H9 (cell line): ENCODE data around the gene PLPP2. TPM values are rescaled to one million over a fixed set of nuclear protein-coding genes. Genes with fewer than 3 reads are reported as not detected.
"Not testable (repeated sequence)": the region's sequence is repeated elsewhere in the genome, so short reads cannot be mapped to it uniquely, and the experiment has no call there.

ENCODE experiments used
- DNase-seq: peaks from one replicate; pipeline ENCODE4 v3.0.0-alpha.2; 2017
- H2AFZ ChIP-seq: one replicate; pipeline ENCODE4 v1.6.1; 2013; ENCODE audit warnings: mild to moderate bottlenecking, low read length, control low read depth, moderate library complexity
- H2AK5ac ChIP-seq: 2 replicates; pipeline ENCODE4 v1.6.1; 2013; ENCODE audit warnings: low read length, control low read depth, mixed read lengths; ENCODE audit not compliant: insufficient read length
- H2BK120ac ChIP-seq: one replicate; pipeline ENCODE4 v1.6.1; 2013; ENCODE audit warnings: low read depth, mild to moderate bottlenecking, low read length, control low read depth, inconsistent platforms; ENCODE audit not compliant: poor library complexity, severe bottlenecking
- H2BK12ac ChIP-seq: 2 replicates; pipeline ENCODE4 v1.6.1; 2013; ENCODE audit warnings: low read length, control low read depth, mixed read lengths, low read depth; ENCODE audit not compliant: insufficient read length
- H2BK15ac ChIP-seq: 2 replicates; pipeline ENCODE4 v1.6.1; 2013; ENCODE audit warnings: low read depth, low read length, control low read depth
- H2BK20ac ChIP-seq: one replicate; pipeline ENCODE4 v1.6.1; 2013; ENCODE audit warnings: low read depth, mild to moderate bottlenecking, low read length, control low read depth, inconsistent platforms; ENCODE audit not compliant: poor library complexity, severe bottlenecking
- H2BK5ac ChIP-seq: 2 replicates; pipeline ENCODE4 v1.6.1; 2013; ENCODE audit warnings: low read length, control low read depth, mixed read lengths; ENCODE audit not compliant: insufficient read length
- H3K14ac ChIP-seq: 2 replicates; pipeline ENCODE4 v1.6.1; 2013; ENCODE audit warnings: low read length, control low read depth; ENCODE audit not compliant: insufficient read depth
- H3K18ac ChIP-seq: 2 replicates; pipeline ENCODE4 v1.6.1; 2013; ENCODE audit warnings: low read depth, mild to moderate bottlenecking, mixed read lengths, low read length, control low read depth; ENCODE audit not compliant: insufficient read length
- H3K23ac ChIP-seq: 2 replicates; pipeline ENCODE4 v1.6.1; 2013; ENCODE audit warnings: low read length, control low read depth, mixed read lengths, low read depth; ENCODE audit not compliant: insufficient read length
- H3K23me2 ChIP-seq: 2 replicates; pipeline ENCODE4 v1.6.1; 2013; ENCODE audit warnings: low read depth, mild to moderate bottlenecking, mixed read lengths, low read length, control low read depth; ENCODE audit not compliant: insufficient read length, poor library complexity, severe bottlenecking
- H3K27ac ChIP-seq: 2 replicates; pipeline ENCODE4 v1.5.1; 2013; ENCODE audit warnings: low read length, control low read depth, mixed read lengths, low read depth; ENCODE audit not compliant: insufficient read length
- H3K27me3 ChIP-seq: 2 replicates; pipeline ENCODE4 v1.6.1; 2013; ENCODE audit warnings: low read length, control low read depth, inconsistent platforms; ENCODE audit not compliant: insufficient read depth
- H3K4ac ChIP-seq: 2 replicates; pipeline ENCODE4 v1.6.1; 2013; ENCODE audit warnings: low read depth, mild to moderate bottlenecking, control low read depth, inconsistent platforms, low read length, moderate library complexity
- H3K4me1 ChIP-seq: 2 replicates; pipeline ENCODE4 v1.6.1; 2013; ENCODE audit warnings: low read length, control low read depth, inconsistent platforms; ENCODE audit not compliant: insufficient read depth
- H3K4me2 ChIP-seq: 2 replicates; pipeline ENCODE4 v1.6.1; 2013; ENCODE audit warnings: low read length, control low read depth, mixed read lengths; ENCODE audit not compliant: insufficient read length, insufficient read depth
- H3K56ac ChIP-seq: 2 replicates; pipeline ENCODE4 v1.6.1; 2013; ENCODE audit warnings: low read depth, mild to moderate bottlenecking, mixed read lengths, low read length, control low read depth; ENCODE audit not compliant: insufficient read length
- H3K79me1 ChIP-seq: 2 replicates; pipeline ENCODE4 v1.6.1; 2013; ENCODE audit warnings: low read depth, mild to moderate bottlenecking, moderate library complexity, low read length, control low read depth, inconsistent platforms; ENCODE audit not compliant: insufficient read depth, poor library complexity, severe bottlenecking
- H3K79me2 ChIP-seq: 2 replicates; pipeline ENCODE4 v1.6.1; 2013; ENCODE audit warnings: low read length, control low read depth, inconsistent platforms; ENCODE audit not compliant: insufficient read depth
- H3K9ac ChIP-seq: 2 replicates; pipeline ENCODE4 v1.6.1; 2013; ENCODE audit warnings: low read length, control low read depth, mixed read lengths; ENCODE audit not compliant: insufficient read length; ENCODE audit errors: extremely low read depth
- H3K9me3 ChIP-seq: one replicate; pipeline ENCODE4 v1.6.1; 2013; ENCODE audit warnings: low read depth, low read length, inconsistent platforms; ENCODE audit not compliant: control insufficient read depth
- H3T11ph ChIP-seq: one replicate; pipeline ENCODE4 v1.6.1; 2013; ENCODE audit warnings: mild to moderate bottlenecking, low read length, control low read depth, inconsistent platforms
- H4K20me1 ChIP-seq: one replicate; pipeline ENCODE4 v1.6.1; 2013; ENCODE audit not compliant: control insufficient read depth, insufficient read length, insufficient read depth
- H4K5ac ChIP-seq: 2 replicates; pipeline ENCODE4 v1.6.1; 2013; ENCODE audit warnings: low read depth, mild to moderate bottlenecking, mixed read lengths, low read length, control low read depth; ENCODE audit not compliant: insufficient read length
- H4K8ac ChIP-seq: replicated peaks from 2 replicates; pipeline ENCODE4 v1.6.1; 2013; ENCODE audit warnings: low read length, control low read depth, mixed read lengths, low read depth; ENCODE audit not compliant: insufficient read length
- H4K91ac ChIP-seq: 2 replicates; pipeline ENCODE4 v1.6.1; 2013; ENCODE audit warnings: low read depth, mild to moderate bottlenecking, moderate library complexity, mixed read lengths, low read length, control low read depth; ENCODE audit not compliant: insufficient read length
- H3K27ac Mint-ChIP-seq, 3 experiments: 2 replicates in 2 of 3; 3 replicates in 1 of 3; pipeline ENCODE4 v1.8.0; 2020 to 2021; ENCODE audit warnings: mixed read lengths in 3 of 3, mild to moderate bottlenecking in 1 of 3, moderate library complexity in 1 of 3
- H3K27me3 Mint-ChIP-seq: 2 replicates; pipeline ENCODE4 v1.8.0; 2021; ENCODE audit warnings: low read depth, mild to moderate bottlenecking, moderate library complexity, mixed read lengths
- H3K36me3 Mint-ChIP-seq, 3 experiments: 2 replicates in 2 of 3; 3 replicates in 1 of 3; pipeline ENCODE4 v1.8.0; 2020 to 2021; ENCODE audit warnings: low read depth in 3 of 3, mixed read lengths in 3 of 3; ENCODE audit not compliant: insufficient read depth in 1 of 3
- H3K4me1 Mint-ChIP-seq, 2 experiments: 2 replicates each; pipeline ENCODE4 v1.8.0; 2020; ENCODE audit warnings: mixed read lengths in 2 of 2
- H3K4me3 Mint-ChIP-seq, 2 experiments: 2 replicates in 1 of 2; 3 replicates in 1 of 2; pipeline ENCODE4 v1.8.0; 2020 to 2021; ENCODE audit warnings: mild to moderate bottlenecking in 2 of 2, mixed read lengths in 2 of 2, moderate library complexity in 1 of 2
- H3K9me3 Mint-ChIP-seq, 2 experiments: 2 replicates in 1 of 2; 3 replicates in 1 of 2; pipeline ENCODE4 v1.8.0; 2020; ENCODE audit warnings: mild to moderate bottlenecking in 2 of 2, mixed read lengths in 2 of 2, moderate library complexity in 1 of 2
- WGBS: extraction: QIAGEN DNeasy Blood & Tissue Kit; methylation state at CpG from one replicate; pipeline ENCODE4 v1.1.7; 2013; ENCODE audit warnings: missing lambda C conversion rate, low lambda C conversion rate, mixed read lengths; ENCODE audit not compliant: insufficient read length; ENCODE audit errors: extremely low coverage; 5-methylcytosine and 5-hydroxymethylcytosine counted together
- total RNA-seq: library from RNA; stranded (reverse); gene quantifications from 2 replicates; pipeline ENCODE4 v1.2.1, GENCODE V29; 2021
- TF ChIP-seq, protein P1 (sequence below): fragments of 200-600 bp; sonication (generic); conservative IDR thresholded peaks from 3 replicates; pipeline ENCODE4 v1.8.0; 2021; ENCODE audit warnings: antibody characterized with exemption, mild to moderate bottlenecking

PLPP2 gene
- total RNA-seq, 1 experiment from 2014 or later, result 143 TPM

DNA sequence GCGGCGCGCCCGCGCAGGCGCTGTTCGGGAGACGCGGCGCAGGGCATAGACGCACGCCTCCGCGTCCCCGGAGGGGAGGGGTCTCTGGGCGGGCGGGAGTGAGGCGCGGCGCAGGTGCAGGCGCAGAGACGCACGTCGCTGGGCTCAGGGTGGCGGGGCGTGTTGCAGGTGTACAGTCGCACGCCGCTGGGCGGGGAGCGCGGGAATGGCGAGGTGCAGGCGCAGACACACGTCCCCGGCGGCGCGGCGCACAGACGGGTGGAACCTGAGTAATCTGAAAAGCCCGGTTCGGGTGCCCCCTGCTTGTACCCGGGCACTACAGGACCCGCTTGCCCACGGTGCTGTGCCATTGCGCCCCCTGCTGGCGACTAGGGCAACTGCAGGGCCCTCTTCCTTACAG lies 44.7 kb downstream of the PLPP2 start:
- H3K4me1 Mint-ChIP-seq, result no peaks in the 10 kb centered on the region
- Histone ChIP-seq H3T11ph (no peak overlapping the region), H3K14ac (no peak overlapping the region), H4K5ac (no peak overlapping the region), H3K56ac (no peak overlapping the region), H3K23me2 (no peaks in the 10 kb centered on the region), H2BK120ac (no peak overlapping the region), H4K91ac (no peak overlapping the region), H2AK5ac (no peak overlapping the region), H2BK12ac (no peak overlapping the region), H3K9me3 (no peaks in the 10 kb centered on the region), H2BK20ac (no peak overlapping the region), H3K4ac (no peak overlapping the region), H3K79me2 (no peaks in the 10 kb centered on the region), H3K23ac (no peak overlapping the region), H3K18ac (no peak overlapping the region), H3K27me3 (no peaks in the 10 kb centered on the region), H2BK15ac (no peak overlapping the region), H3K4me1 (no peaks in the 10 kb centered on the region), H3K9ac (no peak overlapping the region), H3K79me1 (no peaks in the 10 kb centered on the region), H3K27ac (no peak overlapping the region), H4K20me1 (no peaks in the 10 kb centered on the region), H2AFZ (no peak overlapping the region), H2BK5ac (no peak overlapping the region), H4K8ac (no peak overlapping the region), H3K4me2 (no peak overlapping the region)
- no peak overlapping the region for H3K4me3 Mint-ChIP-seq
- H3K27ac Mint-ChIP-seq, result no peak overlapping the region
- TF ChIP-seq, protein P1, sequence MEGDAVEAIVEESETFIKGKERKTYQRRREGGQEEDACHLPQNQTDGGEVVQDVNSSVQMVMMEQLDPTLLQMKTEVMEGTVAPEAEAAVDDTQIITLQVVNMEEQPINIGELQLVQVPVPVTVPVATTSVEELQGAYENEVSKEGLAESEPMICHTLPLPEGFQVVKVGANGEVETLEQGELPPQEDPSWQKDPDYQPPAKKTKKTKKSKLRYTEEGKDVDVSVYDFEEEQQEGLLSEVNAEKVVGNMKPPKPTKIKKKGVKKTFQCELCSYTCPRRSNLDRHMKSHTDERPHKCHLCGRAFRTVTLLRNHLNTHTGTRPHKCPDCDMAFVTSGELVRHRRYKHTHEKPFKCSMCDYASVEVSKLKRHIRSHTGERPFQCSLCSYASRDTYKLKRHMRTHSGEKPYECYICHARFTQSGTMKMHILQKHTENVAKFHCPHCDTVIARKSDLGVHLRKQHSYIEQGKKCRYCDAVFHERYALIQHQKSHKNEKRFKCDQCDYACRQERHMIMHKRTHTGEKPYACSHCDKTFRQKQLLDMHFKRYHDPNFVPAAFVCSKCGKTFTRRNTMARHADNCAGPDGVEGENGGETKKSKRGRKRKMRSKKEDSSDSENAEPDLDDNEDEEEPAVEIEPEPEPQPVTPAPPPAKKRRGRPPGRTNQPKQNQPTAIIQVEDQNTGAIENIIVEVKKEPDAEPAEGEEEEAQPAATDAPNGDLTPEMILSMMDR, result no peak
- peaks cover 0 to 5% (median 4%) of the 10 kb centered on the region in 3 experiments; a peak in 3 of 7 replicates for H3K36me3 Mint-ChIP-seq
- peak; percentile 44 for DNase-seq
- peaks cover 12 to 25% of the 10 kb centered on the region in 2 experiments for H3K9me3 Mint-ChIP-seq
- WGBS, result no CpG with 5 or more reads among the region's 48 CpGs
- H3K27me3 Mint-ChIP-seq, result peaks cover 1% of the 10 kb centered on the region; the same call in 1 of the 2 replicates

DNA sequence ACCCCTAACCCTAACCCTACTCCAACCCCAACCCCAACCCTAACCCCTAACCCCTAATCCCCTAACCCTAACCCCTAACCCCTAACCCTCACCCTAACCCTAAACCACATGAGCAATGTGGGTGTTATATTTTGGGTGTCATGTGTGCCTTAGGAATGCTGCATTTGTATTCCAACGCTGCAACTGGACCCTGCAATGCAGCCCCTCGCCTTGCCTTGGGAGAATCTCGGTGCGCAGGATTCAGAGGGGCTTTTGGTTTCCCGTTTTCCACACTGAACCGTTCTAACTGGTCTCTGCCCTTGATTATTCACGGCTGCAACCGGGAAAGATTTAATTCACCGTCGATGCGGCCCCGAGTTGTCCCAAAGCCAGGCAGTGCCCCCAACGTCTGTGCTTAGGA lies 45.3 kb downstream of the PLPP2 start:
- H3K4me2 ChIP-seq, H2BK120ac ChIP-seq, DNase-seq: not testable (repeated sequence)

More for the DNA sequence above, 45.3 kb downstream of the PLPP2 start:
- not testable (repeated sequence) for H3K79me2 ChIP-seq, H4K5ac ChIP-seq, H3K56ac ChIP-seq, H3K14ac ChIP-seq, H3K4me1 ChIP-seq, H3K23me2 ChIP-seq, H3K27me3 ChIP-seq, H3K23ac ChIP-seq, H3K27ac ChIP-seq, H2BK5ac ChIP-seq, H2BK15ac ChIP-seq, H3K27ac Mint-ChIP-seq, H3K79me1 ChIP-seq, H2AK5ac ChIP-seq, H4K91ac ChIP-seq, H3K9me3 ChIP-seq, H3T11ph ChIP-seq, H4K20me1 ChIP-seq, H3K9ac ChIP-seq, H2BK12ac ChIP-seq, H3K36me3 Mint-ChIP-seq, H4K8ac ChIP-seq, H2AFZ ChIP-seq, H2BK20ac ChIP-seq, H3K18ac ChIP-seq, H3K4me1 Mint-ChIP-seq, H3K27me3 Mint-ChIP-seq, H3K4ac ChIP-seq
- Mint-ChIP-seq H3K4me3 (peak overlapping the region; percentile 52 to 74), H3K9me3 (peaks cover 11 to 22% of the 10 kb centered on the region in 2 experiments)
- whole genome bisulfite sequencing, result no CpG with 5 or more reads among the region's 13 CpGs
